SK-N-SH (cell line): Measurements from ENCODE around the gene B4GALNT4.

Source experiments
- JUND ChIP-seq: IDR thresholded peaks from 2 replicates; pipeline ENCODE4 v1.4.0; 2012
- RAD21 ChIP-seq: IDR thresholded peaks from 2 replicates; pipeline ENCODE4 v1.6.1; 2012; ENCODE audit warnings: mild to moderate bottlenecking, low read length
- SMC3 ChIP-seq: IDR thresholded peaks from 2 replicates; pipeline ENCODE4 v1.6.1; 2012; ENCODE audit warnings: low read depth, low read length, improper control_type of control experiment
- USF1 ChIP-seq: IDR thresholded peaks from 2 replicates; pipeline ENCODE4 v1.4.0; 2012; ENCODE audit warnings: low read depth, borderline replicate concordance

GRCh38 chr11:394034-394857 lies 24.9 kb downstream of the B4GALNT4 start, which contains the start of gene PKP3:
- TF ChIP-seq JUND (no peak), USF1 (no peak), SMC3 (no peak), RAD21 (no peak)
